T-helper 9 cell (primary cell): ENCODE results near the gene CNTN4.

Experiments
- DNase-seq: peaks from one replicate; pipeline ENCODE4 v3.0.0-alpha.2; 2020

The CNTN4 gene

DNA sequence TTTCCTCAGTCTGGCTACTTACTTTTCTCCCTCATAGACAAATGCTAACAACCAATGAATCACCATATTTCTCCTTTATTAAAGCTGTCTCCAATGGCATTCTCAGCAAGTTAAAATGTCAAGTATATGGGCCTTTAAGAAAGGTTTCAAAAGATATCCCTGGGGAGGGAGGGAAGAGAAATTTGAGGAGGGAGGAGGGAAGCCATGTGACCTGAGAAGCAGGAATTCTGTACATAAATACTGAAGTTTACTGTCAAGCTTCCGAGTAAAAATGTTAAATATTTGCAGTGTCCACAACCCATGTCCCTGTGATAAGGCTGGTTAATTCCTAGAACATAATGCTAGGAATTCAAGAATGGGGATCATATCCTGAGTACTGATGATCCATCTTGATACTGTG is 175.9 kb downstream of the CNTN4 start:
- no peak for DNase-seq

DNA sequence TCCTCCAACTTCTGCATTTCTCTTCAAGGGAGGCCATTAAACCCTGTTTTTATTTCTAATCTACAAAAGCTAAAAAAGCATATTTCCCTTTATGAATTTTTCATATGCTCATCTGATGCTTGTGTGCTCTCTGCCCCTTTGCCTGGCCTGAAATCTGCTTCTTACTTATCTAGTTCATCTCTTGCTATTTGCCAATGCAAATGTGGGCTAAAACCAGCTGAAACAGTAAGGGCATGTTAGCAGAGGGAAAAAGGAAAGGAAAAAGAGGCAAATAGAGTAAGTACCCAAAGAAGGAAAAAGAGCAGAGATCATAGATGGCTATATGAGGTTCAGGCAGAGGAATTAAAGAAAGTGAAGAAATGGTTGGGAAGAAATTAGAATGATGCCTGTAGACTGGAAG is 185.2 kb downstream of the CNTN4 start:
- no peak for DNase-seq

DNA sequence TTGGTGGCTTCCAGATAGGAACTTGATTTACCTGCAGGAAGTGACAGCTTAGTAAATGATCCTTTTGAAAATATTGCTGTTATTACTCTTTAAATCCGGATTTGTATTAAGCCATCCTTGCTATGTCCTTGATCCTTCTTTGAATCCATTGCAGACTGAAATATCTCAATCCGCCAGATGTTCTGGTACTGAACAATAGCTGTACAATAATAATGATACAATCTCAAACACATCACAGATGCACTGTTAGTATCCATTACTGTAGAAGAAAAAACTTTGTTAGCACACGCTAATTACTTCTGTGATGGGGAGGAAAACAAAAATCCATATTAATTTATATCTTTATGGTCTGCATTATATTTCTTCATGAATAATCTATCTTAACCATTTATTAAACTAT is 202.3 kb downstream of the CNTN4 start:
- DNase-seq: no peak

DNA sequence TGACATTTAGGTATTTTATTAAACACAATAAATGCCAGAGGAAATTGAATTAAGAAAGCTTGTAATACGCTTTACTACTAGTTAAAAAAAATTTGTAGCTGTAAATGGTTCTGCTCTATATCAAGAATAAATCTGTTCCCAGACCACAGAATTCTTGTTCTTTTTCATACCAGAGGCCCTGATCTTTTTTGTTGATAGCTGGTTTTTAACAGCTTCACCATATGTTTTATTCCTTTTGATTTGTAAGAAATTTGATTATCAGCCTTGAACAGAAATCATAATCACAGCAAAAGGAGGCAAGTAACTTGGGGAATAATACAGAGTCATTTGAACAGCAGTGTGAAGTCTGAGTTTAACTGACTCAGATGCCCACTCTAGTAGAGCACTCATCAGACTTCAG is 202.7 kb downstream of the CNTN4 start:
- no peak for DNase-seq

DNA sequence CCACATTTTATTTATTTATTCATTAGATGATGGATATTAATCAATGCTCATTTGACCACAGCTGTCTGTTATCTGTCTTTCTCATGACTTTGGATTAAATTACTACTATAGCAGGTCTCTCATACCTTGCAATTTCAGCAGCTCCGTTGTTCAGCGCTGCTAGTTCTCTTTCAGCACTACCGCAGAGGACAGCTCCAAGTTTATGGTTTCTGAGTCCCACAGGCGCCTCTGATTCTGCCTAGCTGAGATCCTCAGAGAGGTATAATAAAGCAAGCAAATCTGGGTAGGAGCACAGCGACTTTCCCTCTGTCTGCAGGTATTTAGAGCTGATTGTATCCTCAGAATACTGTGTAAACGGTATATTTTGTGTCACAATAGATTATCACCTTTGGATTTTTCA is 204.9 kb downstream of the CNTN4 start:
- DNase-seq: no peak

DNA sequence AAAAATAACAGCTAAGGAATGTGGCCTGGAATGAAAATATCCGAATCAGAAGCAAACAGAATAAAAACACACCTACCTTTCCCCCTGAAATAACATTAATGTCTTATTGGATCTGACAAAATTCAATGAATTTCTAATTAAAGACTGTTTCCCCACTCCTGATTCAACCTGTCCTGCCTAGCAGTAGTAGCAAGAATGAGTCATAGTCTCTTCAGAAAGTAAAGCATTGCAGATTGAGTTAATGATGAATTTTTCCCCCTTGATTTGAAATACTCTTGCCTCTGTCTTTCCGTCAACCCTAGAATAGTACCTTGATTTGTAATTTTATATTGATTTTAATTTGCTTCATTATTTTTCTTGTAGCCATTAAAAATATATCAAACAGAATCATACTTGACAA is 212.4 kb downstream of the CNTN4 start:
- DNase-seq: no peak

DNA sequence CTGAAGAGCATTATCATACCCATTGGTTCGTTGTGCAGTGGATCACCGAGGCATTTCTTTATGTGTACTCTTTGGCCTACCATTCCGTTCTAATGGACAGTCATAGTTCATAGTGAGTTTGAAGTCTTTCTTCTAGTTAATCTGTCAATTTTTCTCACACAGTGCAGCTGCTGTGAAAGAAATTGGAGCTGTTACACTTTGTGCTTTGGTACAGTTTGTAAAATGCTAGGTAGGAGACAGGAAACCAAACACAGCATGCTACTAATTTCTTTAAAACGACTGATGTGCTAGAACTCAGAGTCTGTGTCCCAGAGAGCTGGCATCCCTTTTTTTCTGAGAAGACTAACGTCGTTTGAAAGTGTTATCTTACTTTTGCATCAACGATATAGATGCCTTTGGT is 218.9 kb downstream of the CNTN4 start:
- DNase-seq: no peak

DNA sequence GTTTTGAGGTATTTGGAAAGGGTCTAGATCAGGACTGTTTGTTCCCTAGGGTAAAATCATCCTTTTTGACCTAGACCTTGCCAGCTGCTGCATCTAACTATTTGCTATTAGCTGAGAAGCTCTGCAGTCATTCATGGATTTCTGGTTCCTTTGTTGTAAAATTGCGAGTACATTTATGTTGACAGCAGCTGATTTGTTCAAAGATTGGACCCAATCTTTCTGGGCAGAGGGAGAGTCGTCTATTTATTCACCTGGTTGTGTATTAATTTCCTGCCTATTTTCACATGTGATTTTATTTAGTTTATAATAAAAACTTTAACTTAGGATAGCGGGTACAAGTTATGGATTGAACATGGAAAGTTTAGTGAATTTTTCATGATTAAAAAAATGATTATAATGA is 236.3 kb downstream of the CNTN4 start:
- no peak for DNase-seq

DNA sequence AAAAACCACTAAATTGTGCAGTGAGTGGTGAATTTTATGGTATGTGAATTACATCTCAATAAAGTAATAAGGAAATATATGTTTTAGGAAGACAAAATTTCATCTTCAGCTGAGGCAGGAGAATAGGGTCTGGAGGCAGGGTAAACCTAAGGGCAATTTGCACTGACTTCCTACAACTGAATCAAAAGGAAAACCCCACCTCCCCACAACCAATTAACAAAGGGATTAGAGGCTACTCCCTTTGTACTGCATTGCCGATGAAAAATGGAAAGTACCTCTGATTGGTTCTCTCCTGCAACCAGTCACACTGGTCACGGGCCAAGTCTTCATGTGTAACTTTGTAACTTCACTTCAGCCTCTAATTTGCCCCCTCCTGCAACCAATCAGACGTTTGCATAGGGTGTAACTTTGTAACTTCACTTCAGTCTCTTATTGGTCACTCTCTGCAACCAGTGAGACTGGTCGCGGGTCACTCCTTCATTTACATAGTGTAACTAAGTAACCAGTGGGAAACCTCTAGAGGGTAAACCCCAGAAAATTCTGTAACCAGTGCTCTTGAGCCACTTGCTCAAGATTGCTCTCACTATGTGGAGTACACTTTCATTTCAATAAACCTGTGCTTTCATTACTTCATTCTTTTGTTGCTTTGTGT is 244.5 kb downstream of the CNTN4 start:
- no peak for DNase-seq

DNA sequence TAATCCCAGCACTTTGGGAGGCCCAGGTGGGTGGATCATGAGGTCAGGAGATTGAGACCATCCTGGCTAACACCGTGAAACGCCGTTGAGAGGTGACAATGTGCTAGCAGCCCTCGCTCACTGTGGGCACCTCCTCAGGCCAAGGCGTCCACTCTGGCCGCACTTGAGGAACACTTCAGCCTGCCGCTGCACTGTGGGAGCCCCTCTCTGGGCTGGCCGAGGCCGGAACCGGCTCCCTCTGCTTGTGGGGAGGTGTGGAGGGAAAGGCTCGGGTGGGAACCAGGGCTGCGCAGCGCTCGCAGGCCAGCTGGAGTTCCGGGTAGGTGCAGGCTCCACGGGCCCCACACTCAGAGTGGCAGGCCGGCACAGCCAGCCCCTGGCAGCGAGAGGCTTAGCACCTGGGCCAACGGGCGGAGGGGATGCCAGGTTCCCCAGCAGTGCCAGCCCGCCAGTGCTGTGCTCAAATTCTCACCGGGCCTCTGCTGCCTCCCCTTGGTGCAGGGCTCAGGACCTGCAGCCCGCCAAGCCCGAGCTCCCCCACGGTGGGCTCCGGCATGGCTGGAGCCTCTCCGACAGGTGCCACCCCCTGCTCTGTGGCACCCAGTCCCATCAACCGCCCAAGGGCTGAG is 253.6 kb downstream of the CNTN4 start:
- no peak for DNase-seq

DNA sequence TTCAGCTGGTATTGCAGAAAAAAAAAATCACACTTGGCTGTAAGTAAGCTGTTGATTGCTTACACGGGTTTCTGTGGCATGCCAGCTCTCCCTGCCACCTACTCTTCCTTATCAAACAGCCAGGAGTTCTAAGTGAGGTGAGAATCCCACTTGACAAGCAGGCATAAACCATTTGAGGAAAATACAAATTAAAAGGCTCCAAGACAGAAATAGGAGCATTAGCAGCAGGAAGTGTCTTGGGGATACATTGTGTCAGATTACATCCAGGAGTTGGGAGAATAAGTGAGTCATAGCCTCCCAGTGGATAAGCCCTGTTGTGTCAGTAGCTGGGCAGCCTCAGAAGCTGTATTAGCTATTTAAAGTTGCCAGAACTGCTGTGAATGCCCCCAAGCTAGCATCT is 256.0 kb downstream of the CNTN4 start:
- no peak for DNase-seq

DNA sequence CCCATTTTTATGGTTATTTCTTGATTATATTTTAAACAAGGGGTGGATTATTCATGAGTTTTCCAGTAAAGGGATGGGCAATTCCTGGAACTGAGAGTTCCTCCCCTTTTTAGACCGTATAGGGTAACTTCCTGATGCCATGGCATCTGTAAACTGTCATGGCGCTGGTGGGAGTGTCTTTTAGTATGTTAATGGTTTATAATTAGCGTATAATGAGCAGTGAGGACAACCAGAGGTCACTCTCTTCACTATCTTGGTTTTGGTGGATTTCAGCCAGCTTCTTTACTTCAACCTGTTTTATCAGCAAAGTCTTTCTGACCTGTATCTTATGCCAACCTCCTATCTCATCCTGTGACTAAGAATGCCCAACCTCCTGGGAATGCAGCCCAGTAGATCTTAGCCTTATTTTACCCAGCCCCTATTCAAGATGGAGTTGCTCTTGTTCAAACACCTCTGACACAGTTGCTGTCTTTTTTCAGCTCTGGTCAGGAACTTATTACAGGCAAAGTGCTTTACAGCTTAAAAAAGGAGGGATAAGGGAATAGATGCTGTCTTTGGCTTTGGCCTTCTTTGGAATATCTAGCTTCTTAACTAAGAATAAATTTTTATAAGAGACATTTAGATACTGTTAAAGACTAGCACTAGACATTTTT is 257.8 kb downstream of the CNTN4 start:
- DNase-seq: no peak

DNA sequence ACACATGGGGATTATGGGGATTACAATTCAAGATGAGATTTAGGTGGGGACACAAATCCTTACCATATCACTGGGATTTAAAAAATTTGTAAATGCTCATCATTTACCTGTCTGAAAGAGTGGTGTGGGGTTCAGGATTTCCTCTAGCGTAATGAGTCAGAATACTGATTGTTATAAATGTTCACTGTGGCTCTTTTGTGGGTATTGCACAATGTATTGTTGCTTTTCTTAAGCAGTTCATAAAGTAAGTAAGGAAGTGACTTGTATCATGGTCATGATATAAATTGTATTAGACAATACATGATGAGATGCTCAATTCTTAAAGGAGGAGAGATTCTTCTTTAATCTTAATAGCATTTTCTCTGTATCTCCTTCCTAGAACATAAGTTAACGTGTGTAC is 262.1 kb downstream of the CNTN4 start:
- DNase-seq: no peak

DNA sequence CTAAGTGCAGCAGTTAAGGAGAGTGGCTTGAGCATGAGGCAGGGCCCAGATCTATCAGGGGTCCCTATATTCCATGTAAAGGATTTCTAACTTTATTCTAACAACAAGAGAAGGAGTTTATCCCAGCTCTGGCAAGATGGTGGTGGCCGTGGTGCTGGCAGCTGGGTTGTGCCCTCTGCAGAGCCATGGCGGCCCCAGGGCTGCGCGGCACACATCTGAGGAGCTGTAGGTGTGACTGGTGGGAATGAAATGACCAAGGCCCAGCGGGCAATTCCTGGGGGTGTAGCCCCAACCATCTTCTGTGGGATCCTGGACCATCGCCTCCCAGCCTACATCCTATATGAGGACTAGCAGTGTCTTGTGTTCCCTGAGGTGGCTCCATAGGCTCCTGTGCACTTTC is 263.5 kb downstream of the CNTN4 start:
- DNase-seq: no peak

DNA sequence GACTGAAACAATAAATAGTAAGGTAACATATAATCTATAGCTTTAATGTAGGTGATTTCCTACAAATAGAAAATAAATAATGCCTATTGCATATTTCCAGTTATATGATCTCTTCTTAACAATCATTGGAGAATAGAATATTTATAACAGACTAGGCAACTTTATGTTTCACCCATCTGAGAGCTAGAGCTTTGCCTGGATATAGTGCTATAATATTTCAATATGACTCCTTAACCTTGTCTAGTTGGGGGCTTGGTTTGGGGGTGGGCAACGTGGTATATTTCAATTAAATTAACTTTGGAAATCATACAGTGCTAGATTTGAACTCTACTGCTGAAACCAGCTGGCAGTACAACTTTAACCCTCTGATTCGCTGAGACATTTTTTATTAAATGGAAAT is 265.2 kb downstream of the CNTN4 start:
- no peak for DNase-seq

DNA sequence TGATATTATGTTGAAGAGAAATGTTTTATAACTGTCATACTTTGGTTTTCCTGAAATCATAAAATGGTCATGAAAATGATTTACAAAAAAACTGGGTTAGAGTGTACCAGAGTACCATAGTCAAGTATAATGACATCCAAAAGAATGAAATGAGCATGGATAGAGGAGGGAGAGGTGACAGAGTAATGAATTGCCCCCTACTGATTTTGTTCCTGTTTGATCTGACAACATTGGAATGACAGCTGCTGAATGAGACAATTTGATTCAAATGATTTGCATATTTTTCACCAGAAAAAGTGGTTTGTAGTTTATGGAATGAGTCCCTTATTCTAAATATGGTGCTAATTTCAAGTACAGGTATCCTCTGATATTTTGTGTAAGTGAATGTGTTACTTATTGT is 271.7 kb downstream of the CNTN4 start:
- no peak for DNase-seq

DNA sequence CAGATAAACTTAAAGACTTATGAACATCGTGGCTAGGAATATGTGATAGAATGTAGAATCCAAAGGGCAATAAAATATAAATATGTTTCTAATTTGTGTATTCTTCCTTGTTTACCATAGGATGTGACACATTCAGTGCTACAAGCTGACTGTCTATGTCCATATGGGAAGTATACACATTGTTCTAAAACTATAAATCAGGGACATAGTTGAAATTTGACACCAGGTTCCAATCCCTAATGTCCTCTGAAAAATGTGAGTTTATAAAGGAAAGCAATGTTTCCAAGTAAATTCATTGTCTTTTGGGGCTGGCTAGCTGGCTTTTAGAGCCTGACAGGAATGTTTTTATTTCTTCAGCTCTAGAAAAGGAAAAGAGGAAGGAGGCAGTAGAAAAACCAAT is 273.6 kb downstream of the CNTN4 start:
- no peak for DNase-seq

DNA sequence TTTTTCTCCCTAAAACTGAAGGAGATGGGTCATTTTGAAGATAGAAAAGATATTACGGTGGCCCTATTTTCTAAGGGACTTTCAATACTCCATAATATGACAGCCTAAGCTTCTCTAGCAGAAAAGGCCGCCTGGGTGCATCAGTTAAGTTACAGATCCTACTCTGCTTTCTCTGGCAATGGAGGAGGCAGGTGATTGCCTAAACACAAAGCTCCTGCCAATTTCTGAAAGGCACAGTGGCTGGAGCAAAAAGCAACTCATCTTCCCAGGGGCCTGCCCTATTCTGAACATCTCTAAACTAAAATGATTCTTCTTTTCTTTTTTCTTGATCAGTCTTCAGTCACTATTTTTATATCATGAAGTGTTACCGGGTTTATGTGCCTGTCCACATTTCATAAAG is 276.7 kb downstream of the CNTN4 start:
- DNase-seq: no peak

DNA sequence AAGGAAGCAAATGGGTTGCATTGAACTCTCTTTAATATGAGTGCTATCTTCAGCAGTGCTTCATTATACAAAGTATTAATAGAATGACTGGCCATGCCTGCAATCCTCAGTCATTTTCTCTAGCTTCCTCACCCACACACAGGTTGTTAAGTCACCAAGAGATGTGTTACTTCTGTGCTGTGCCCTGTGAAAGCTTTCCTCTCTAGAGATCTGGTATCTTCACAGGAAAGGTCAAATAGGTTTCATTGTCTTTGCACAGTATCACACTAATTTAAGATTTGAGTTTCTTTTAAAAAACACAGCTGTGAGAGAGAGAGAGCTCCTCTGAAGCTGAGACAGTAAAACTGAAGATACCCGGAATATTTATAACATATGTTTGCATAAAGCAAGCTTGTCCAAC is 278.6 kb downstream of the CNTN4 start:
- DNase-seq: no peak

DNA sequence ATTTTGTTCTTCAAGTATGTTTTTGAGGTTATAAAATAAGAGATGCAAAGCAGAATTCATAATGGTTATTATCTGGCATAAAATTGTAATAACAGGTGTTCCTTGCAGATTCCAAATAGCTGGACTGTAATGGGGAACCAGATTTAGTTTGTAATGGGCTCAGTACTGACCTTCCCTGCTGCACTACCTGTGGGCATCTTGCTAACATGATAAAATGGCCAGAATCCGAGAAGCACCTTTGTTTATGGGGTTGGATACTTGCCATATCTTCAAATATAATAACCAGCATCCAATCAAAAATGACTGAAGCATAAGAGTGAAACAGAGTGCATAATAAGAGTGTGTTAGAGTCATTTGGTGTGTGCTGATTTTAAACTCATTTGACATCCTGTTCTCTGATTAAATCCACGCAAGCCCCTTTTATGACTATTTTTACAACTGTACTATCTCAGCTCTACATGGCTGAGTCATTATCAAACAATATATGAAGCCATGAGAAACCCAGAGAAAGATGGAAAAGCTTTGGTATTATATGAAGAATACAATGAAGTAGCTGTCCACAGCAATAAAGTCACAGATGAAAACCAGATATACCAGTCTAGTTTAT is 292.4 kb downstream of the CNTN4 start:
- no peak for DNase-seq

DNA sequence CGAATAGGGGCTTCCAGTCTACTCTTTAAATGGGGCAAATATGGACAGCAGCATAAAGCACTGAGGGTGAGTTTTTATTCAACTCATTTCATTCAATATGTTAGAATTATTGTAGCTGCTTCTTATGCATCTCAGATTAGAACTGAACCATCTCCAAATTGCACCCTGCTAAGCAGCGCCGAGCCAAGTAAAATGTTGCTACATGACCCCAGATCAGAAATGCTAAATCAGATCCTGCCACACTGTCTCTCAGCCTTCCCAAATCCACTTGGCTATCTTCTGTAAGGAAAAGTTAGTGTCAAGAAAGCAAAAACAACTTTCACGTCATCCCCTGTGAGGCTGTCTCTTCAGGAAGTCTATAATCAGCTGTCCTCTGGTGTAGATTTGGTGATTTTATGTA is 293.2 kb downstream of the CNTN4 start:
- no peak for DNase-seq

DNA sequence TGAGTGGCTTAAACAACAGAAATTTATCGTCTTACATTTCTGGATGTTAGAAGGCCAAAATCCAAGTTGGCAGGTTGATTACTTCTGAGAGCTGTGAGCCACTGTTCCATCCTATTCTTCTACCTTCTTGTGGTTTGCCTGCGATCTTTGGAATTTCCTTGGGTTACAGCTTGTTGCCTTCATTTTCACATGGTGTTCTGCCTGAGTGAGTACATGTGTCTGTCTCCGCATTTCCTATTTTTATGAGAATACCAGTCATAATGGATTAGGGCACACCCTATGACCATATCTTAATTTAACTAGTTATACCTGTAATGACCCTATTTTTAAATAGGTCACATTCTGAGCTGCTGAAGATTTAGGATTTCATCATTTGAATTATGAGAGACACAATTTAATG is 294.3 kb downstream of the CNTN4 start:
- no peak for DNase-seq

DNA sequence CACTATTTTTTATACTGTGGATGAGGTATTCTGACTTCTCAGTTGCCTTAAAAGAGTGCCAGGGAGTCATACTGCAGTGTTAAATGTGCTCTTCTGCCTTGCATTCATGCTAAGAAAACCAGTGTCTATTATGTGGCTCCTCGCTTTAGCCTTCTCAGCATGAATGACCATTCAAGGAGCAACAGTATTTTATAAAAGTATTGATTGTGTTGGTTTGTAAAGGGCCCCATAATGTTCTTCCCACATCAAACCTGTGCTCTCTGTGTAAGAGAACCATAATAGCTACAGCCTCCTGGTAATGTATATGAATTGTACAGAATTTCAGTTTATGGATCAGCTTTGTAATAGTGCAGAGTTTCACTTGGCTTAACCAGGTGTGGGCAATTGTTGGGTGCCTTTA is 316.4 kb downstream of the CNTN4 start:
- no peak for DNase-seq

DNA sequence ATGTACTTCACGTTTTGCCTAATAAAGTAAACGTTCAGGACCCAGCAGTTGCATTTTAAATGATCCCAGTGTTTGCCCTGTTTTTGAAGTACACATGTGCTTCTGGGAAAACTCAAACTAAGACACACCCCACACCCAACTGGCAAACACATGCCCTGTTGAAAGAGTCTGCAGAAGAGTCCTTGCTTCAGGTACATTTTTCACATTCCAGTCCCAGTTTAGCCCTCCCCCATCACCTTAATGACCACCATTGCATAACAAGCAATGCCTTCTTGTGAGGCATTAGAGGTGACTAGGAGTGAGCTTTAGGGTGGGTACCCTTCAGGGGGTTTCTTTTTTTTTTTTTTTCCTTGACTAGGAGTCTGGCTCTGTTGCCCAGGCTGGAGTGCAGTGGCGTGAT is 322.3 kb downstream of the CNTN4 start:
- no peak for DNase-seq
